DND-41 (cell line): ENCODE results near the gene CAPN12.

Experiments
- ATAC-seq: fragments of 200-7000 bp; cut with Tn5 transposase; 3 replicates; pipeline ENCODE4 v1.9.1; 2021; ENCODE audit warnings: low read depth; ENCODE audit not compliant: insufficient read depth
- DNase-seq: peaks from one replicate; pipeline ENCODE4 v3.0.0-alpha.2; 2020
- H2AFZ ChIP-seq: 2 replicates; pipeline ENCODE4 v1.6.0; 2012; ENCODE audit warnings: low read depth, low read length
- H3K27ac ChIP-seq: 2 replicates; pipeline ENCODE4 v1.5.1; 2012; ENCODE audit warnings: low read length, inconsistent platforms
- H3K27me3 ChIP-seq: fragments of 200-600 bp; sonication (generic); 2 replicates; pipeline ENCODE4 v1.6.0; 2012; ENCODE audit warnings: low read length, mild to moderate bottlenecking, inconsistent platforms; ENCODE audit not compliant: insufficient read depth, poor library complexity
- H3K36me3 ChIP-seq: 2 replicates; pipeline ENCODE4 v1.5.1; 2012; ENCODE audit warnings: low read length, inconsistent platforms; ENCODE audit not compliant: insufficient read depth
- H3K4me1 ChIP-seq: 2 replicates; pipeline ENCODE4 v1.5.1; 2012; ENCODE audit warnings: mild to moderate bottlenecking, low read length; ENCODE audit not compliant: insufficient read depth
- H3K4me2 ChIP-seq: 2 replicates; pipeline ENCODE4 v1.6.0; 2012; ENCODE audit warnings: mild to moderate bottlenecking, moderate library complexity, low read length, inconsistent platforms; ENCODE audit not compliant: insufficient read depth
- H3K4me3 ChIP-seq, 2 experiments: fragments of 200-600 bp in 1 of 2; shearing (Covaris generic) in 1 of 2; 2 replicates each; pipeline ENCODE4 v1.5.1; 2012 to 2016; ENCODE audit warnings: inconsistent platforms in 2 of 2, low read length in 2 of 2, mild to moderate bottlenecking in 2 of 2, low read depth in 1 of 2, moderate library complexity in 1 of 2
- H3K79me2 ChIP-seq: 2 replicates; pipeline ENCODE4 v1.6.0; 2012; ENCODE audit warnings: low read length, inconsistent platforms; ENCODE audit not compliant: insufficient read depth
- H3K9ac ChIP-seq: 2 replicates; pipeline ENCODE4 v1.6.0; 2012; ENCODE audit warnings: low read depth, mild to moderate bottlenecking, inconsistent platforms, low read length, moderate library complexity
- H3K9me3 ChIP-seq: 2 replicates; pipeline ENCODE4 v1.5.1; 2012; ENCODE audit warnings: low read length, moderate library complexity, mild to moderate bottlenecking, inconsistent platforms; ENCODE audit not compliant: insufficient read depth, severe bottlenecking
- H4K20me1 ChIP-seq: 2 replicates; pipeline ENCODE4 v1.6.0; 2012; ENCODE audit warnings: low read length; ENCODE audit not compliant: insufficient read depth
- CTCF ChIP-seq: IDR thresholded peaks from 2 replicates; pipeline ENCODE4 v1.5.1; 2012; ENCODE audit warnings: borderline replicate concordance, low read length, moderate library complexity, mild to moderate bottlenecking; ENCODE audit not compliant: poor library complexity, severe bottlenecking; ENCODE audit errors: extremely low read depth
- EZH2 ChIP-seq: IDR thresholded peaks from 3 replicates; pipeline ENCODE4 v1.6.1; 2012; ENCODE audit warnings: borderline replicate concordance, low read depth, mild to moderate bottlenecking, moderate library complexity, low read length, inconsistent platforms; ENCODE audit not compliant: severe bottlenecking

CAPN12 gene

GRCh38 chr19:38723990-38724854, 20.1 kb downstream of the CAPN12 start:
- no peaks in the 10 kb centered on the region for H3K27me3 ChIP-seq
- TF ChIP-seq EZH2 (no peak), CTCF (no peak)
- H3K36me3 ChIP-seq = peaks cover 96% of the 10 kb centered on the region
- no peak overlapping the region for H3K27ac ChIP-seq
- H2AFZ ChIP-seq = no peak overlapping the region
- no peak overlapping the region for H3K4me3 ChIP-seq
- H3K79me2 ChIP-seq = no peaks in the 10 kb centered on the region
- H3K4me2 ChIP-seq = no peak overlapping the region
- no peaks in the 10 kb centered on the region for H3K9me3 ChIP-seq
- peaks cover 23% of the 10 kb centered on the region for H4K20me1 ChIP-seq
- no peak overlapping the region for H3K9ac ChIP-seq
- ATAC-seq (no peak), DNase-seq (no peak)
- H3K4me1 ChIP-seq = no peaks in the 10 kb centered on the region

GRCh38 chr19:38723606-38723965, 20.7 kb downstream of the CAPN12 start:
- Histone ChIP-seq H3K4me3 (no peak overlapping the region), H3K27ac (no peak overlapping the region), H3K9ac (no peak overlapping the region), H3K36me3 (peaks cover 96% of the 10 kb centered on the region), H3K27me3 (no peaks in the 10 kb centered on the region), H3K4me1 (no peaks in the 10 kb centered on the region), H3K79me2 (no peaks in the 10 kb centered on the region), H4K20me1 (peaks cover 25% of the 10 kb centered on the region), H2AFZ (no peak overlapping the region), H3K4me2 (no peak overlapping the region), H3K9me3 (no peaks in the 10 kb centered on the region)
- DNase-seq = no peak
- TF ChIP-seq CTCF = no peak
- TF ChIP-seq EZH2 = no peak
- no peak for ATAC-seq

- no peak overlapping the region for H3K4me2 ChIP-seq
- TF ChIP-seq CTCF (no peak), EZH2 (no peak)
- no peaks in the 10 kb centered on the region for H3K27me3 ChIP-seq
- H4K20me1 ChIP-seq = peaks cover 27% of the 10 kb centered on the region
- H3K36me3 ChIP-seq = peaks cover 95% of the 10 kb centered on the region
- no peaks in the 10 kb centered on the region for H3K79me2 ChIP-seq
- DNase-seq (no peak), ATAC-seq (no peak)
- H3K4me1 ChIP-seq = no peaks in the 10 kb centered on the region
- H3K4me3 ChIP-seq = no peak overlapping the region
- H3K9me3 ChIP-seq = no peaks in the 10 kb centered on the region
- no peak overlapping the region for H2AFZ ChIP-seq
- no peak overlapping the region for H3K9ac ChIP-seq
- no peak overlapping the region for H3K27ac ChIP-seq
Observed at GRCh38 chr19:38722947-38723605, 21.2 kb downstream of the CAPN12 start.
